RWPE2 (cell line): ENCODE data around the gene HAND1.
A peak's percentile ranks its signal among the peaks of the same experiment; 100 is the strongest.

Experiments used
- ATAC-seq: fragments of 200-7000 bp; cut with Tn5 transposase; 3 replicates; pipeline ENCODE4 v1.9.1; 2021; ENCODE audit warnings: low read depth
- DNase-seq: peaks from one replicate; pipeline ENCODE4 v3.0.0-alpha.2; 2020; ENCODE audit warnings: low spot score
- H3K27ac ChIP-seq: fragments of 450-650 bp; 2 replicates; pipeline ENCODE4 v1.5.1; 2017; ENCODE audit warnings: mild to moderate bottlenecking; ENCODE audit not compliant: poor library complexity, severe bottlenecking
- H3K27me3 ChIP-seq: fragments of 250-450 bp; sonication (Bioruptor Pico); 2 replicates; pipeline ENCODE4 v1.5.1; 2021; ENCODE audit warnings: mild to moderate bottlenecking, moderate library complexity; ENCODE audit not compliant: insufficient read depth, poor library complexity, severe bottlenecking
- H3K36me3 ChIP-seq: fragments of 250-450 bp; sonication (Bioruptor Pico); 2 replicates; pipeline ENCODE4 v1.5.1; 2020; ENCODE audit warnings: low read depth, mild to moderate bottlenecking, moderate library complexity
- H3K4me1 ChIP-seq: fragments of 250-450 bp; sonication (Bioruptor Pico); 2 replicates; pipeline ENCODE4 v1.5.1; 2021; ENCODE audit warnings: mild to moderate bottlenecking, moderate library complexity; ENCODE audit not compliant: insufficient read depth, poor library complexity, severe bottlenecking
- H3K4me3 ChIP-seq: fragments of 250-450 bp; sonication (Bioruptor Pico); 2 replicates; pipeline ENCODE4 v1.5.1; 2021; ENCODE audit warnings: mild to moderate bottlenecking, moderate library complexity; ENCODE audit not compliant: severe bottlenecking
- H3K9me3 ChIP-seq: fragments of 250-450 bp; sonication (Bioruptor Pico); 2 replicates; pipeline ENCODE4 v1.5.1; 2021; ENCODE audit warnings: mild to moderate bottlenecking, moderate library complexity; ENCODE audit not compliant: severe bottlenecking
- CTCF ChIP-seq: fragments of 450-650 bp; IDR thresholded peaks from one replicate; pipeline ENCODE4 v1.5.1; 2017; ENCODE audit warnings: mild to moderate bottlenecking, moderate library complexity; ENCODE audit not compliant: poor library complexity, severe bottlenecking

Gene HAND1

GRCh38 chr5:154461531-154461930 is 16.5 kb downstream of the HAND1 start:
- H3K4me1 ChIP-seq, result no peaks in the 10 kb centered on the region
- H3K4me3 ChIP-seq, result no peak overlapping the region
- peaks cover 9% of the 10 kb centered on the region for H3K36me3 ChIP-seq
- DNase-seq (no peak), ATAC-seq (peak; percentile 35; the same call in 1 of the 3 replicates)
- no peaks in the 10 kb centered on the region for H3K9me3 ChIP-seq
- no peak overlapping the region for H3K27ac ChIP-seq
- H3K27me3 ChIP-seq, result no peaks in the 10 kb centered on the region
- peak; percentile 28 for TF ChIP-seq CTCF

DNA sequence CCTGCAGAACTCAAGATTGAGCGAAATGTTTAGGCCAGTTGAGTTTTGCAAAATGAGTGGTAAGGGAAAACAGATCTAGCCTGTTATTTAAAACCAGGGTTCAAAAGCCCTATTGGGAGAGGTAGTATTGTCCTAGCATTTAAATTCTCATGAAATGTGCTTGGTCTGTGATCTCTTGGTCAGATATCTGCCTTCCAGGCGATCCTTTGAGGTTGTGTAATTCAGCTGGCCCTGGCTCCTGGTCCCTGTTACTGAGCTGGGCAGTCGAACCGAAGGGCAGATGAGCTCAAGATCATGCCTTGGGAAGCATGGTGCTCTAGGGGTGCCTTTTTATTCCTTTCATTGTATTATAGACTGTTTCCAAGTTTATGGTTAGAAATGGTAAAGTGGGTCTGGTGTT is 17.9 kb downstream of the HAND1 start:
- no peak for ATAC-seq
- Histone ChIP-seq H3K4me3 (no peak overlapping the region), H3K36me3 (peaks cover 23% of the 10 kb centered on the region), H3K27ac (no peak overlapping the region), H3K27me3 (no peaks in the 10 kb centered on the region), H3K4me1 (no peaks in the 10 kb centered on the region), H3K9me3 (no peaks in the 10 kb centered on the region)
- no peak for DNase-seq
- TF ChIP-seq CTCF, result no peak

- Histone ChIP-seq H3K27ac (no peak overlapping the region), H3K9me3 (no peaks in the 10 kb centered on the region), H3K4me1 (no peaks in the 10 kb centered on the region), H3K27me3 (no peaks in the 10 kb centered on the region), H3K4me3 (no peak overlapping the region), H3K36me3 (peaks cover 33% of the 10 kb centered on the region)
- no peak for DNase-seq
- TF ChIP-seq CTCF, result no peak
- ATAC-seq, result no peak
Observed at GRCh38 chr5:154459015-154459414, 19.0 kb downstream of the HAND1 start.

DNA sequence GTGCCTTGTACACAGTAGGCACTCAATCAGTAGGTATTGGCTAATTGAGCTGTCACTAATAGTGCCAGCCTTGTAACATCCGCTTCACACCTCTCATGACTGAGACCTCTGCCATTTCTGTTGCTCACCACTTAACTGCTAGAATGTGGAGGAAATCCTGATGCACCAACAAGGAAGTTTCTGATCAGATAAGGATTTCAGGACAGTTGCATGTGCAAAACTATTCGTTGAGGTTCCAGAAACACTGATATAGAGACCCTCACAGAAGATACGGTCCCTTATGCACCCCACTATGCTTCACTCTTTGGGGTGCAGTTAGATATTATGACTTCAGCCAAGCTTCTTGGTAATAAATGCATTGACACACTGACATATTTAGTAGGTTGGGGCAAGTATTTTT is 21.5 kb downstream of the HAND1 start:
- H3K4me1 ChIP-seq, result no peaks in the 10 kb centered on the region
- no peak overlapping the region for H3K27ac ChIP-seq
- no peak overlapping the region for H3K4me3 ChIP-seq
- no peaks in the 10 kb centered on the region for H3K27me3 ChIP-seq
- no peak for TF ChIP-seq CTCF
- DNase-seq (no peak), ATAC-seq (no peak)
- peaks cover 46% of the 10 kb centered on the region for H3K36me3 ChIP-seq
- no peaks in the 10 kb centered on the region for H3K9me3 ChIP-seq

GRCh38 chr5:154455585-154455984 is 22.4 kb downstream of the HAND1 start:
- no peak for TF ChIP-seq CTCF
- DNase-seq (no peak), ATAC-seq (no peak)
- H3K27ac ChIP-seq, result no peak overlapping the region
- no peaks in the 10 kb centered on the region for H3K9me3 ChIP-seq
- no peak overlapping the region for H3K4me3 ChIP-seq
- H3K36me3 ChIP-seq, result peaks cover 52% of the 10 kb centered on the region
- no peaks in the 10 kb centered on the region for H3K4me1 ChIP-seq
- no peaks in the 10 kb centered on the region for H3K27me3 ChIP-seq
